MM.1S (cell line): ENCODE results near the gene PAAF1.

Source experiments
- EZH2 ChIP-seq: fragments of 300-600 bp; sonication (generic); optimal IDR thresholded peaks from 2 replicates; pipeline ENCODE3; 2017; ENCODE audit warnings: low read depth, mild to moderate bottlenecking, antibody characterized with exemption, low read length, mixed read lengths
- EZH2phosphoT487 ChIP-seq: fragments of 300-600 bp; sonication (generic); IDR thresholded peaks from 2 replicates; pipeline ENCODE4 v1.6.1; 2018; ENCODE audit warnings: antibody characterized with exemption, low read length
- TF ChIP-seq, protein P1 (sequence below): fragments of 300-600 bp; sonication (generic); IDR thresholded peaks from 2 replicates; pipeline ENCODE4 v1.5.1; 2016; ENCODE audit warnings: antibody characterized with exemption, low read length, mixed read lengths

GRCh38 chr11:73888244-73888643, 11.4 kb downstream of the PAAF1 start:
- TF ChIP-seq, protein P1, sequence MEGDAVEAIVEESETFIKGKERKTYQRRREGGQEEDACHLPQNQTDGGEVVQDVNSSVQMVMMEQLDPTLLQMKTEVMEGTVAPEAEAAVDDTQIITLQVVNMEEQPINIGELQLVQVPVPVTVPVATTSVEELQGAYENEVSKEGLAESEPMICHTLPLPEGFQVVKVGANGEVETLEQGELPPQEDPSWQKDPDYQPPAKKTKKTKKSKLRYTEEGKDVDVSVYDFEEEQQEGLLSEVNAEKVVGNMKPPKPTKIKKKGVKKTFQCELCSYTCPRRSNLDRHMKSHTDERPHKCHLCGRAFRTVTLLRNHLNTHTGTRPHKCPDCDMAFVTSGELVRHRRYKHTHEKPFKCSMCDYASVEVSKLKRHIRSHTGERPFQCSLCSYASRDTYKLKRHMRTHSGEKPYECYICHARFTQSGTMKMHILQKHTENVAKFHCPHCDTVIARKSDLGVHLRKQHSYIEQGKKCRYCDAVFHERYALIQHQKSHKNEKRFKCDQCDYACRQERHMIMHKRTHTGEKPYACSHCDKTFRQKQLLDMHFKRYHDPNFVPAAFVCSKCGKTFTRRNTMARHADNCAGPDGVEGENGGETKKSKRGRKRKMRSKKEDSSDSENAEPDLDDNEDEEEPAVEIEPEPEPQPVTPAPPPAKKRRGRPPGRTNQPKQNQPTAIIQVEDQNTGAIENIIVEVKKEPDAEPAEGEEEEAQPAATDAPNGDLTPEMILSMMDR: no peak
- TF ChIP-seq EZH2: no peak
- TF ChIP-seq EZH2phosphoT487: no peak
